PC-3 (cell line): ENCODE data around the gene LRBA. TPM values are rescaled to one million over a fixed set of nuclear protein-coding genes. Genes with fewer than 3 reads are reported as not detected.
A peak's percentile ranks its signal among the peaks of the same experiment; 100 is the strongest.

ENCODE experiments used
- ATAC-seq: fragments of 200-7000 bp; cut with Tn5 transposase; 2 replicates; pipeline ENCODE4 v1.9.1; 2020; ENCODE audit warnings: mild to moderate bottlenecking, moderate library complexity
- BruUV-seq: library from RNA; stranded (reverse); fragments of 400-500 nt; replicated peaks from 2 replicates; lab custom pipeline; 2021; lab: Mats Ljungman, UMichigan
- CTCF ChIA-PET: fragments of 300-600 bp; sonication (Branson Sonifier 250); formaldehyde crosslinking; loops from one replicate; lab custom pipeline; 2022; ENCODE audit warnings: antibody characterized with exemption; lab: Charles Lee
- POLR2A ChIA-PET: fragments of 300-600 bp; sonication (Branson Sonifier 250); formaldehyde crosslinking; loops from one replicate; lab custom pipeline; 2022; ENCODE audit warnings: antibody characterized with exemption; ENCODE audit not compliant: unreplicated experiment; lab: Charles Lee
- DNase-seq: peaks from one replicate; pipeline ENCODE4 v3.0.0-alpha.2; 2015
- H2AFZ ChIP-seq: fragments of 300-600 bp; sonication (generic); 2 replicates; pipeline ENCODE4 v1.6.0; 2016; ENCODE audit warnings: antibody characterized with exemption, low read length
- H3F3A ChIP-seq: fragments of 300-600 bp; sonication (generic); one replicate; pipeline ENCODE4 v1.6.0; 2017; ENCODE audit warnings: antibody characterized with exemption, low read length, control low read depth, mild to moderate bottlenecking; ENCODE audit not compliant: unreplicated experiment
- H3K27ac ChIP-seq: fragments of 300-600 bp; sonication (generic); 2 replicates; pipeline ENCODE4 v1.5.1; 2016; ENCODE audit warnings: mild to moderate bottlenecking, low read length
- H3K27me3 ChIP-seq: fragments of 300-600 bp; sonication (generic); 2 replicates; pipeline ENCODE4 v1.6.1; 2016; ENCODE audit warnings: low read length, mixed read lengths
- H3K36me3 ChIP-seq: fragments of 300-600 bp; sonication (generic); 2 replicates; pipeline ENCODE4 v1.6.1; 2016; ENCODE audit warnings: low read depth, mixed run types, low read length, mixed read lengths
- H3K4me1 ChIP-seq: fragments of 300-600 bp; sonication (generic); 2 replicates; pipeline ENCODE4 v1.5.1; 2016; ENCODE audit warnings: low read length; ENCODE audit not compliant: insufficient read depth
- H3K4me2 ChIP-seq: fragments of 300-600 bp; sonication (generic); 2 replicates; pipeline ENCODE4 v1.6.0; 2016; ENCODE audit warnings: low read length
- H3K4me3 ChIP-seq: fragments of 300-600 bp; sonication (generic); 2 replicates; pipeline ENCODE4 v1.5.1; 2016; ENCODE audit warnings: mild to moderate bottlenecking, low read length, mixed read lengths
- H3K79me2 ChIP-seq: fragments of 300-600 bp; sonication (generic); 2 replicates; pipeline ENCODE4 v1.6.1; 2017; ENCODE audit warnings: low read length, mixed read lengths
- H3K9ac ChIP-seq: fragments of 300-600 bp; sonication (generic); 2 replicates; pipeline ENCODE4 v1.6.0; 2016; ENCODE audit warnings: mild to moderate bottlenecking, low read length
- H3K9me2 ChIP-seq: fragments of 300-600 bp; sonication (generic); replicated peaks from 2 replicates; pipeline ENCODE4 v1.6.1; 2016; ENCODE audit warnings: mixed run types, low read length, mixed read lengths
- H3K9me3 ChIP-seq: fragments of 300-600 bp; sonication (generic); 2 replicates; pipeline ENCODE4 v1.6.1; 2016; ENCODE audit warnings: low read length, mixed read lengths
- H4K20me1 ChIP-seq: fragments of 300-600 bp; sonication (generic); 2 replicates; pipeline ENCODE4 v1.6.1; 2016; ENCODE audit warnings: low read length, mixed read lengths
- EZH2 ChIP-seq: fragments of 300-600 bp; sonication (generic); IDR thresholded peaks from one replicate; pipeline ENCODE4 v1.6.1; 2017; ENCODE audit warnings: antibody characterized with exemption, mild to moderate bottlenecking, low read length; ENCODE audit not compliant: unreplicated experiment
- EZH2phosphoT487 ChIP-seq: fragments of 300-600 bp; sonication (generic); IDR thresholded peaks from 2 replicates; pipeline ENCODE4 v1.6.1; 2018; ENCODE audit warnings: mild to moderate bottlenecking, antibody characterized with exemption, low read length, borderline replicate concordance
- intact Hi-C: fragments of 100-400 bp; cut with micrococcal nuclease; formaldehyde crosslinking; loops from 2 replicates; pipeline ENCODE4 v1.9.0; 2023
- total RNA-seq: library from RNA; depleted of rRNA; stranded (reverse); fragments of >200 nt; gene quantifications from 2 replicates; pipeline ENCODE4 v1.2.3, GENCODE V29; 2014
- TF ChIP-seq, protein P1 (sequence below): fragments of 300-600 bp; sonication (generic); conservative IDR thresholded peaks from 2 replicates; pipeline ENCODE4 v1.5.1; 2017; ENCODE audit warnings: antibody characterized with exemption, low read depth, mild to moderate bottlenecking, low read length

Gene LRBA
- total RNA-seq, 1 experiment from 2014 or later = 40.8 TPM

- no peak overlapping the region for H3K9ac ChIP-seq
- H3K4me3 ChIP-seq = no peak overlapping the region
- ChIA-PET CTCF (no interaction called here), POLR2A (no interaction called here)
- intact Hi-C loops = no loop called here
- H3K27ac ChIP-seq = peak overlapping the region; percentile 35
- H3K4me1 ChIP-seq = peaks cover 23% of the 10 kb centered on the region
- H3K9me2 ChIP-seq = no peaks in the 10 kb centered on the region
- H3K79me2 ChIP-seq = no peaks in the 10 kb centered on the region
- H3K4me2 ChIP-seq = peak overlapping the region; percentile 51
- no peaks in the 10 kb centered on the region for H3F3A ChIP-seq
- peak; percentile 74 for DNase-seq
- no peaks in the 10 kb centered on the region for H3K9me3 ChIP-seq
- H3K36me3 ChIP-seq = no peaks in the 10 kb centered on the region
- no peak overlapping the region for H2AFZ ChIP-seq
- no peaks in the 10 kb centered on the region for H4K20me1 ChIP-seq
- no peak for TF ChIP-seq EZH2
- no peak for TF ChIP-seq EZH2phosphoT487
- TF ChIP-seq, protein P1, sequence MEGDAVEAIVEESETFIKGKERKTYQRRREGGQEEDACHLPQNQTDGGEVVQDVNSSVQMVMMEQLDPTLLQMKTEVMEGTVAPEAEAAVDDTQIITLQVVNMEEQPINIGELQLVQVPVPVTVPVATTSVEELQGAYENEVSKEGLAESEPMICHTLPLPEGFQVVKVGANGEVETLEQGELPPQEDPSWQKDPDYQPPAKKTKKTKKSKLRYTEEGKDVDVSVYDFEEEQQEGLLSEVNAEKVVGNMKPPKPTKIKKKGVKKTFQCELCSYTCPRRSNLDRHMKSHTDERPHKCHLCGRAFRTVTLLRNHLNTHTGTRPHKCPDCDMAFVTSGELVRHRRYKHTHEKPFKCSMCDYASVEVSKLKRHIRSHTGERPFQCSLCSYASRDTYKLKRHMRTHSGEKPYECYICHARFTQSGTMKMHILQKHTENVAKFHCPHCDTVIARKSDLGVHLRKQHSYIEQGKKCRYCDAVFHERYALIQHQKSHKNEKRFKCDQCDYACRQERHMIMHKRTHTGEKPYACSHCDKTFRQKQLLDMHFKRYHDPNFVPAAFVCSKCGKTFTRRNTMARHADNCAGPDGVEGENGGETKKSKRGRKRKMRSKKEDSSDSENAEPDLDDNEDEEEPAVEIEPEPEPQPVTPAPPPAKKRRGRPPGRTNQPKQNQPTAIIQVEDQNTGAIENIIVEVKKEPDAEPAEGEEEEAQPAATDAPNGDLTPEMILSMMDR = no peak
- no peaks in the 10 kb centered on the region for H3K27me3 ChIP-seq
- peak; percentile 96 for ATAC-seq
- no TSS peak for BruUV-seq
Measured at GRCh38 chr4:150518559-150518958, 496.5 kb downstream of the LRBA start.

- Histone ChIP-seq H3K4me2 (no peak overlapping the region), H3K9me2 (no peaks in the 10 kb centered on the region), H3K9me3 (no peaks in the 10 kb centered on the region), H2AFZ (no peak overlapping the region), H3K79me2 (no peaks in the 10 kb centered on the region), H3K9ac (no peak overlapping the region), H3K27ac (no peak overlapping the region), H3K4me3 (no peak overlapping the region), H3K27me3 (no peaks in the 10 kb centered on the region), H3F3A (no peaks in the 10 kb centered on the region), H3K36me3 (no peaks in the 10 kb centered on the region), H3K4me1 (peaks cover 27% of the 10 kb centered on the region), H4K20me1 (no peaks in the 10 kb centered on the region)
- no TSS peak for BruUV-seq
- intact Hi-C loops = no loop called here
- ATAC-seq (no peak), DNase-seq (peak; percentile 3)
- ChIA-PET CTCF (no interaction called here), POLR2A (no interaction called here)
- TF ChIP-seq, protein P1 = no peak
- TF ChIP-seq EZH2phosphoT487 (no peak), EZH2 (no peak)
Measured at GRCh38 chr4:150515135-150515534, 499.9 kb downstream of the LRBA start.

DNA sequence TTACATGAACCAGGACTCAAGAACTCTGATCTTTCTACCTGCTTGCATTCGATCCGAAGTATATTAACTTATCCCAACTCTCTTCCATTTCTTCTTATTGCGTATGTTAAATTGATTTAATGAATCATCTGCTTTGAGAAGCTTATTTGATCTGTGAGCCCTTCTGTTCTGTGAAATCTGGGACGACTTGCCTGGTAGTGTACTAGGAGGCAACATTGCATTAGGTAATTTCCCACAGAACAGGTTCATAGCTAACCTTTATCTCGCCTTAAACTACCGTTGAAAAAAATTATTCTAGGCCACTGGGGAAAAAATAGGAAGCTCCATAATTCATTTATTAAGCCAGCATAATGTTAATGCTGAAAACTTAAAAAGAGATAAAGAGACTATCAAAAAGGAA is 500.4 kb downstream of the LRBA start:
- H3K4me1 ChIP-seq = peaks cover 31% of the 10 kb centered on the region
- H3K9ac ChIP-seq = no peak overlapping the region
- no peak overlapping the region for H3K27ac ChIP-seq
- no peaks in the 10 kb centered on the region for H3K9me2 ChIP-seq
- TF ChIP-seq EZH2 (no peak), EZH2phosphoT487 (no peak)
- TF ChIP-seq, protein P1 = no peak
- POLR2A ChIA-PET = no interaction called here
- H4K20me1 ChIP-seq = no peaks in the 10 kb centered on the region
- no peak overlapping the region for H3K4me2 ChIP-seq
- no peak for DNase-seq
- CTCF ChIA-PET = no interaction called here
- H3K79me2 ChIP-seq = no peaks in the 10 kb centered on the region
- H2AFZ ChIP-seq = no peak overlapping the region
- H3F3A ChIP-seq = no peaks in the 10 kb centered on the region
- no peaks in the 10 kb centered on the region for H3K27me3 ChIP-seq
- no peak overlapping the region for H3K4me3 ChIP-seq
- ATAC-seq = no peak
- no peaks in the 10 kb centered on the region for H3K36me3 ChIP-seq
- no TSS peak for BruUV-seq
- intact Hi-C loops = no loop called here
- no peaks in the 10 kb centered on the region for H3K9me3 ChIP-seq
